Keratinocyte (primary cell): ENCODE data around the gene ALOX5.
"Not testable (repeated sequence)": the region's sequence is repeated elsewhere in the genome, so short reads cannot be mapped to it uniquely, and the experiment has no call there.

Experiments
- EZH2 ChIP-seq: IDR thresholded peaks from one replicate; pipeline ENCODE4 v1.6.1; 2012; ENCODE audit warnings: inconsistent platforms, mild to moderate bottlenecking, low read length, moderate library complexity
- TF ChIP-seq, protein P1 (sequence below), 3 experiments: IDR thresholded peaks in 1 of 3; conservative IDR thresholded peaks in 1 of 3; optimal IDR thresholded peaks in 1 of 3; 2 replicates in 2 of 3; 3 replicates in 1 of 3; pipeline versions ENCODE3 to v1.5.1; 2011; ENCODE audit warnings: low read length in 3 of 3, mild to moderate bottlenecking in 3 of 3, moderate library complexity in 2 of 3, control low read depth in 1 of 3, inconsistent platforms in 1 of 3; ENCODE audit not compliant: insufficient read depth in 2 of 3; ENCODE audit errors: extremely low read depth in 1 of 3

DNA sequence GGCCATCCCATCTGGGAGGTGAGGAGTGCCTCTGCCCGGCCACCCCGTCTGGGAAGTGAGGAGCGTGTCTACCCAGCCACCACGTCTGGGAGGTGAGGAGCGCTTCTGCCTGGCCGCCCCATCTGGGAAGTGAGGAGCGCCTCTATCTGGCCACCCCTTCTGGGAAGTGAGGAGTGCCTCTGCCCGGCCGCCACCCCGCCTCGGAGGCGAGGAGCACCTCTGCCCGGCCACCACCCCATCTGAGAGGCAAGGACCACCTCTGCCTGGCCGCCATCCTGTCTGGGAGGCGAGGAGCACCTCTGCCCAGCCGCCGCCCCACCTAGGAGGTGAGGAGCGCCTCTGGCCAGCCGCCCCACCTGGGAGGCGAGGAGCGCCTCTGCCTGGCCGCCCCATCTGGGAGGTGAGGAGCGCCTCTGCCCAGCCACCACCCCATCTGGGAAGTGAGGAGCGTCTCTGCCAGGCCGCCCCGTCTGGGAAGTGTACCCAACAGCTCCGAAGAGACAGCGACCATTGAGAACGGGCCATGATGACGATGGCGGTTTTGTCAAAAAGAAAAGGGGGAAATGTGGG is 25.7 kb upstream of the ALOX5 start:
- TF ChIP-seq, protein P1, sequence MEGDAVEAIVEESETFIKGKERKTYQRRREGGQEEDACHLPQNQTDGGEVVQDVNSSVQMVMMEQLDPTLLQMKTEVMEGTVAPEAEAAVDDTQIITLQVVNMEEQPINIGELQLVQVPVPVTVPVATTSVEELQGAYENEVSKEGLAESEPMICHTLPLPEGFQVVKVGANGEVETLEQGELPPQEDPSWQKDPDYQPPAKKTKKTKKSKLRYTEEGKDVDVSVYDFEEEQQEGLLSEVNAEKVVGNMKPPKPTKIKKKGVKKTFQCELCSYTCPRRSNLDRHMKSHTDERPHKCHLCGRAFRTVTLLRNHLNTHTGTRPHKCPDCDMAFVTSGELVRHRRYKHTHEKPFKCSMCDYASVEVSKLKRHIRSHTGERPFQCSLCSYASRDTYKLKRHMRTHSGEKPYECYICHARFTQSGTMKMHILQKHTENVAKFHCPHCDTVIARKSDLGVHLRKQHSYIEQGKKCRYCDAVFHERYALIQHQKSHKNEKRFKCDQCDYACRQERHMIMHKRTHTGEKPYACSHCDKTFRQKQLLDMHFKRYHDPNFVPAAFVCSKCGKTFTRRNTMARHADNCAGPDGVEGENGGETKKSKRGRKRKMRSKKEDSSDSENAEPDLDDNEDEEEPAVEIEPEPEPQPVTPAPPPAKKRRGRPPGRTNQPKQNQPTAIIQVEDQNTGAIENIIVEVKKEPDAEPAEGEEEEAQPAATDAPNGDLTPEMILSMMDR (optimal IDR thresholded peaks at IDR 0.05 in 1 of 3, IDR thresholded peaks at IDR 0.05 in 1 of 3, conservative IDR thresholded peaks at IDR 0.05 in 1 of 3; ENCODE audit: extremely low read depth in 1 of 3, insufficient read depth in 2 of 3, low read length in 3 of 3) = not testable (repeated sequence)
- not testable (repeated sequence) for TF ChIP-seq EZH2
